GM21526 (cell line): ENCODE measurements around the gene RMI1.
"Not testable (repeated sequence)": the region's sequence is repeated elsewhere in the genome, so short reads cannot be mapped to it uniquely, and the experiment has no call there.

Source experiments
- ATAC-seq: cut with Tn5 transposase; IDR thresholded peaks from one replicate; pipeline ENCODE4 v1.9.1; 2021; ENCODE audit warnings: moderate library complexity; ENCODE audit not compliant: unreplicated experiment, low FRiP score

Gene RMI1

GRCh38 chr9:83980395-83981125 is at the start of gene RMI1:
Gene RMI1 (plus strand): TSS chr9:83980805. CDS start chr9:84000987, 20,182 bp downstream.
- peak; percentile 63 for ATAC-seq

GRCh38 chr9:83930881-83931280 is 49.7 kb upstream of the RMI1 start:
- no peak for ATAC-seq

- ATAC-seq: no peak
Observed at GRCh38 chr9:83932011-83932410, 48.6 kb upstream of the RMI1 start.

GRCh38 chr9:83932851-83933250 is 47.8 kb upstream of the RMI1 start:
- ATAC-seq: no peak

- ATAC-seq: no peak
Observed at GRCh38 chr9:83933790-83934189, 46.8 kb upstream of the RMI1 start.

- no peak for ATAC-seq
Observed at GRCh38 chr9:83934569-83935275, 45.9 kb upstream of the RMI1 start.

- ATAC-seq: no peak
Observed at GRCh38 chr9:83935276-83935935, 45.2 kb upstream of the RMI1 start.

GRCh38 chr9:83936523-83936922 is 44.1 kb upstream of the RMI1 start:
- ATAC-seq: no peak

GRCh38 chr9:83937861-83938455 is 42.6 kb upstream of the RMI1 start:
- ATAC-seq: no peak

- no peak for ATAC-seq
Observed at GRCh38 chr9:83940590-83941303, 39.9 kb upstream of the RMI1 start.

- ATAC-seq: not testable (repeated sequence)
Observed at GRCh38 chr9:83948096-83948495, 32.5 kb upstream of the RMI1 start.

- ATAC-seq: peak; percentile 63
Observed at GRCh38 chr9:83956086-83956435, 24.5 kb upstream of the RMI1 start.

GRCh38 chr9:83956436-83957247 is 24.0 kb upstream of the RMI1 start:
- peak; percentile 72 for ATAC-seq

GRCh38 chr9:83957248-83957513 is 23.4 kb upstream of the RMI1 start:
- no peak for ATAC-seq

- ATAC-seq: no peak
Observed at GRCh38 chr9:83959061-83959460, 21.5 kb upstream of the RMI1 start.

GRCh38 chr9:83960991-83961390 is 19.6 kb upstream of the RMI1 start:
- ATAC-seq: no peak

GRCh38 chr9:83962165-83962564 is 18.4 kb upstream of the RMI1 start:
- ATAC-seq: no peak

GRCh38 chr9:83964973-83965349 is 15.6 kb upstream of the RMI1 start:
- no peak for ATAC-seq

- ATAC-seq: no peak
Observed at GRCh38 chr9:83965350-83966208, 15.0 kb upstream of the RMI1 start.
